ENCODE data around the gene SHLD1. TPM values are rescaled to one million over a fixed set of nuclear protein-coding genes. Genes with fewer than 3 reads are reported as not detected.

The SHLD1 gene
- total and polyA plus RNA-seq, 2 experiments from 2014 or later: 1.4 to 15.0 TPM

DNA sequence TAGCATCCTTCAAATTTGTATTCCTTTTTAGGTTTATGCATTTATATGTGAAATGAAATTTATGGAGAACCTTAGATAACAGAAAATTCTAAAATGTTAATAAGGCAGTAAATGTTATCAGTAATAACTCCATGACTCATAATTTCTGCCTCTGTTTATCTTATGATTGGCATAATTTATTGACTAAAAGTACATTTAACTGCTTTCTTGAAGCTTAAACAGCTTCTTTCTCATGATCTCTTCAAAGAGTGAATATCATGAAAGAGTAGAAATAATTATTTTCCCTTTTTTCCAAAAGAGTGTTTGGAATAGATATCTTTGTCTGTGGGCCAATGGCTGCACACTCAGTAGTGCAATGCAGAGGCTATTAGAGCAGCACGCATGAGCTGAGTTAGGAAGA is 91.3 kb downstream of the SHLD1 start:
- Mint-ChIP-seq H3K4me1 (peaks cover 9% of the 10 kb centered on the region), H3K36me3 (ENCODE audit: low read depth) (no peaks in the 10 kb centered on the region), H3K27me3 (ENCODE audit: insufficient read depth, low read depth, poor library complexity) (peaks cover 1% of the 10 kb centered on the region), H3K9me3 (no peaks in the 10 kb centered on the region), H3K27ac (no peak overlapping the region), H3K4me3 (no peak overlapping the region)
- TF ChIP-seq, protein P1, sequence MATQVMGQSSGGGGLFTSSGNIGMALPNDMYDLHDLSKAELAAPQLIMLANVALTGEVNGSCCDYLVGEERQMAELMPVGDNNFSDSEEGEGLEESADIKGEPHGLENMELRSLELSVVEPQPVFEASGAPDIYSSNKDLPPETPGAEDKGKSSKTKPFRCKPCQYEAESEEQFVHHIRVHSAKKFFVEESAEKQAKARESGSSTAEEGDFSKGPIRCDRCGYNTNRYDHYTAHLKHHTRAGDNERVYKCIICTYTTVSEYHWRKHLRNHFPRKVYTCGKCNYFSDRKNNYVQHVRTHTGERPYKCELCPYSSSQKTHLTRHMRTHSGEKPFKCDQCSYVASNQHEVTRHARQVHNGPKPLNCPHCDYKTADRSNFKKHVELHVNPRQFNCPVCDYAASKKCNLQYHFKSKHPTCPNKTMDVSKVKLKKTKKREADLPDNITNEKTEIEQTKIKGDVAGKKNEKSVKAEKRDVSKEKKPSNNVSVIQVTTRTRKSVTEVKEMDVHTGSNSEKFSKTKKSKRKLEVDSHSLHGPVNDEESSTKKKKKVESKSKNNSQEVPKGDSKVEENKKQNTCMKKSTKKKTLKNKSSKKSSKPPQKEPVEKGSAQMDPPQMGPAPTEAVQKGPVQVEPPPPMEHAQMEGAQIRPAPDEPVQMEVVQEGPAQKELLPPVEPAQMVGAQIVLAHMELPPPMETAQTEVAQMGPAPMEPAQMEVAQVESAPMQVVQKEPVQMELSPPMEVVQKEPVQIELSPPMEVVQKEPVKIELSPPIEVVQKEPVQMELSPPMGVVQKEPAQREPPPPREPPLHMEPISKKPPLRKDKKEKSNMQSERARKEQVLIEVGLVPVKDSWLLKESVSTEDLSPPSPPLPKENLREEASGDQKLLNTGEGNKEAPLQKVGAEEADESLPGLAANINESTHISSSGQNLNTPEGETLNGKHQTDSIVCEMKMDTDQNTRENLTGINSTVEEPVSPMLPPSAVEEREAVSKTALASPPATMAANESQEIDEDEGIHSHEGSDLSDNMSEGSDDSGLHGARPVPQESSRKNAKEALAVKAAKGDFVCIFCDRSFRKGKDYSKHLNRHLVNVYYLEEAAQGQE (IDR thresholded peaks at IDR 0.05; ENCODE audit: unreplicated experiment): no peak
- TF ChIP-seq CREB1 (CRISPR knock-in tag; IDR thresholded peaks at IDR 0.05; ENCODE audit: low read depth) (no peak), POLR2AphosphoS5 (IDR thresholded peaks at IDR 0.05; ENCODE audit: low read depth) (no peak), JUNB (IDR thresholded peaks at IDR 0.05; ENCODE audit: unreplicated experiment) (no peak), STAT1 (IDR thresholded peaks at IDR 0.05; ENCODE audit: unreplicated experiment) (no peak), ZNF331 (CRISPR knock-in tag; IDR thresholded peaks at IDR 0.05; ENCODE audit: low read depth) (no peak), NANOG (IDR thresholded peaks at IDR 0.05; ENCODE audit: borderline replicate concordance) (no peak), ZNF114 (CRISPR knock-in tag; IDR thresholded peaks at IDR 0.05) (no peak)
- TF ChIP-seq, protein P2, sequence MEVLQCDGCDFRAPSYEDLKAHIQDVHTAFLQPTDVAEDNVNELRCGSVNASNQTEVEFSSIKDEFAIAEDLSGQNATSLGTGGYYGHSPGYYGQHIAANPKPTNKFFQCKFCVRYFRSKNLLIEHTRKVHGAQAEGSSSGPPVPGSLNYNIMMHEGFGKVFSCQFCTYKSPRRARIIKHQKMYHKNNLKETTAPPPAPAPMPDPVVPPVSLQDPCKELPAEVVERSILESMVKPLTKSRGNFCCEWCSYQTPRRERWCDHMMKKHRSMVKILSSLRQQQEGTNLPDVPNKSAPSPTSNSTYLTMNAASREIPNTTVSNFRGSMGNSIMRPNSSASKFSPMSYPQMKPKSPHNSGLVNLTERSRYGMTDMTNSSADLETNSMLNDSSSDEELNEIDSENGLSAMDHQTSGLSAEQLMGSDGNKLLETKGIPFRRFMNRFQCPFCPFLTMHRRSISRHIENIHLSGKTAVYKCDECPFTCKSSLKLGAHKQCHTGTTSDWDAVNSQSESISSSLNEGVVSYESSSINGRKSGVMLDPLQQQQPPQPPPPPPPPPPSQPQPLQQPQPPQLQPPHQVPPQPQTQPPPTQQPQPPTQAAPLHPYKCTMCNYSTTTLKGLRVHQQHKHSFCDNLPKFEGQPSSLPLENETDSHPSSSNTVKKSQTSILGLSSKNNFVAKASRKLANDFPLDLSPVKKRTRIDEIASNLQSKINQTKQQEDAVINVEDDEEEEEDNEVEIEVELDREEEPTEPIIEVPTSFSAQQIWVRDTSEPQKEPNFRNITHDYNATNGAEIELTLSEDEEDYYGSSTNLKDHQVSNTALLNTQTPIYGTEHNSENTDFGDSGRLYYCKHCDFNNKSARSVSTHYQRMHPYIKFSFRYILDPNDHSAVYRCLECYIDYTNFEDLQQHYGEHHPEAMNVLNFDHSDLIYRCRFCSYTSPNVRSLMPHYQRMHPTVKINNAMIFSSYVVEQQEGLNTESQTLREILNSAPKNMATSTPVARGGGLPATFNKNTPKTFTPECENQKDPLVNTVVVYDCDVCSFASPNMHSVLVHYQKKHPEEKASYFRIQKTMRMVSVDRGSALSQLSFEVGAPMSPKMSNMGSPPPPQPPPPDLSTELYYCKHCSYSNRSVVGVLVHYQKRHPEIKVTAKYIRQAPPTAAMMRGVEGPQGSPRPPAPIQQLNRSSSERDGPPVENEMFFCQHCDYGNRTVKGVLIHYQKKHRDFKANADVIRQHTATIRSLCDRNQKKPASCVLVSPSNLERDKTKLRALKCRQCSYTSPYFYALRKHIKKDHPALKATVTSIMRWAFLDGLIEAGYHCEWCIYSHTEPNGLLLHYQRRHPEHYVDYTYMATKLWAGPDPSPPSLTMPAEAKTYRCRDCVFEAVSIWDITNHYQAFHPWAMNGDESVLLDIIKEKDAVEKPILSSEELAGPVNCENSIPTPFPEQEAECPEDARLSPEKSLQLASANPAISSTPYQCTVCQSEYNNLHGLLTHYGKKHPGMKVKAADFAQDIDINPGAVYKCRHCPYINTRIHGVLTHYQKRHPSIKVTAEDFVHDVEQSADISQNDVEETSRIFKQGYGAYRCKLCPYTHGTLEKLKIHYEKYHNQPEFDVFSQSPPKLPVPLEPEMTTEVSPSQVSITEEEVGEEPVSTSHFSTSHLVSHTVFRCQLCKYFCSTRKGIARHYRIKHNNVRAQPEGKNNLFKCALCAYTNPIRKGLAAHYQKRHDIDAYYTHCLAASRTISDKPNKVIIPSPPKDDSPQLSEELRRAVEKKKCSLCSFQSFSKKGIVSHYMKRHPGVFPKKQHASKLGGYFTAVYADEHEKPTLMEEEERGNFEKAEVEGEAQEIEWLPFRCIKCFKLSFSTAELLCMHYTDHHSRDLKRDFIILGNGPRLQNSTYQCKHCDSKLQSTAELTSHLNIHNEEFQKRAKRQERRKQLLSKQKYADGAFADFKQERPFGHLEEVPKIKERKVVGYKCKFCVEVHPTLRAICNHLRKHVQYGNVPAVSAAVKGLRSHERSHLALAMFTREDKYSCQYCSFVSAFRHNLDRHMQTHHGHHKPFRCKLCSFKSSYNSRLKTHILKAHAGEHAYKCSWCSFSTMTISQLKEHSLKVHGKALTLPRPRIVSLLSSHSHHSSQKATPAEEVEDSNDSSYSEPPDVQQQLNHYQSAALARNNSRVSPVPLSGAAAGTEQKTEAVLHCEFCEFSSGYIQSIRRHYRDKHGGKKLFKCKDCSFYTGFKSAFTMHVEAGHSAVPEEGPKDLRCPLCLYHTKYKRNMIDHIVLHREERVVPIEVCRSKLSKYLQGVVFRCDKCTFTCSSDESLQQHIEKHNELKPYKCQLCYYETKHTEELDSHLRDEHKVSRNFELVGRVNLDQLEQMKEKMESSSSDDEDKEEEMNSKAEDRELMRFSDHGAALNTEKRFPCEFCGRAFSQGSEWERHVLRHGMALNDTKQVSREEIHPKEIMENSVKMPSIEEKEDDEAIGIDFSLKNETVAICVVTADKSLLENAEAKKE (CRISPR knock-in tag; IDR thresholded peaks at IDR 0.05): no peak
- TF ChIP-seq, protein P3, sequence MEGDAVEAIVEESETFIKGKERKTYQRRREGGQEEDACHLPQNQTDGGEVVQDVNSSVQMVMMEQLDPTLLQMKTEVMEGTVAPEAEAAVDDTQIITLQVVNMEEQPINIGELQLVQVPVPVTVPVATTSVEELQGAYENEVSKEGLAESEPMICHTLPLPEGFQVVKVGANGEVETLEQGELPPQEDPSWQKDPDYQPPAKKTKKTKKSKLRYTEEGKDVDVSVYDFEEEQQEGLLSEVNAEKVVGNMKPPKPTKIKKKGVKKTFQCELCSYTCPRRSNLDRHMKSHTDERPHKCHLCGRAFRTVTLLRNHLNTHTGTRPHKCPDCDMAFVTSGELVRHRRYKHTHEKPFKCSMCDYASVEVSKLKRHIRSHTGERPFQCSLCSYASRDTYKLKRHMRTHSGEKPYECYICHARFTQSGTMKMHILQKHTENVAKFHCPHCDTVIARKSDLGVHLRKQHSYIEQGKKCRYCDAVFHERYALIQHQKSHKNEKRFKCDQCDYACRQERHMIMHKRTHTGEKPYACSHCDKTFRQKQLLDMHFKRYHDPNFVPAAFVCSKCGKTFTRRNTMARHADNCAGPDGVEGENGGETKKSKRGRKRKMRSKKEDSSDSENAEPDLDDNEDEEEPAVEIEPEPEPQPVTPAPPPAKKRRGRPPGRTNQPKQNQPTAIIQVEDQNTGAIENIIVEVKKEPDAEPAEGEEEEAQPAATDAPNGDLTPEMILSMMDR (conservative IDR thresholded peaks at IDR 0.05; ENCODE audit: low read depth in 2 of 2): no peak
- TF ChIP-seq, protein P4, sequence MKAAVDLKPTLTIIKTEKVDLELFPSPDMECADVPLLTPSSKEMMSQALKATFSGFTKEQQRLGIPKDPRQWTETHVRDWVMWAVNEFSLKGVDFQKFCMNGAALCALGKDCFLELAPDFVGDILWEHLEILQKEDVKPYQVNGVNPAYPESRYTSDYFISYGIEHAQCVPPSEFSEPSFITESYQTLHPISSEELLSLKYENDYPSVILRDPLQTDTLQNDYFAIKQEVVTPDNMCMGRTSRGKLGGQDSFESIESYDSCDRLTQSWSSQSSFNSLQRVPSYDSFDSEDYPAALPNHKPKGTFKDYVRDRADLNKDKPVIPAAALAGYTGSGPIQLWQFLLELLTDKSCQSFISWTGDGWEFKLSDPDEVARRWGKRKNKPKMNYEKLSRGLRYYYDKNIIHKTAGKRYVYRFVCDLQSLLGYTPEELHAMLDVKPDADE (IDR thresholded peaks at IDR 0.05): no peak
- 0 out of 2 replicates have a peak, but pooled peaks cover 4% of the 10 kb centered on the region for H3K4me1 ChIP-seq (ENCODE audit: insufficient read depth)
- H3K36me3 ChIP-seq (ENCODE audit: insufficient read depth): no peaks in the 10 kb centered on the region
- no peaks in the 10 kb centered on the region for H4K20me1 ChIP-seq (replicated peaks; ENCODE audit: insufficient read depth)
- no peak overlapping the region for H2AFZ ChIP-seq
- ATAC-seq (no peak), DNase-seq (ENCODE audit: low spot score) (no peak)
- H3K79me2 ChIP-seq (replicated peaks; ENCODE audit: insufficient read depth): no peaks in the 10 kb centered on the region
- no peak overlapping the region for H3K27ac ChIP-seq (ENCODE audit: low read depth)
- H3K4me3 ChIP-seq: no peak overlapping the region
- H3K4me2 ChIP-seq: no peak overlapping the region
- H3K9me2 ChIP-seq (ENCODE audit: insufficient read depth): no peaks in the 10 kb centered on the region
- H3F3A ChIP-seq (replicated peaks; ENCODE audit: low read depth): no peaks in the 10 kb centered on the region
- H3K27me3 ChIP-seq (ENCODE audit: insufficient read depth): no peaks in the 10 kb centered on the region
